NCI-H2196 treated with DMSO at 0.1 percent for 48 hours (cell line): ENCODE results near the gene SP1.
A peak's percentile ranks its signal among the peaks of the same experiment; 100 is the strongest.
"Not testable (repeated sequence)": the region's sequence is repeated elsewhere in the genome, so short reads cannot be mapped to it uniquely, and the experiment has no call there.

Experiments
- DNase-seq: peaks from one replicate; lab custom pipeline; 2025; ENCODE audit not compliant: unreplicated experiment; lab: John Stamatoyannopoulos, UW

The SP1 gene

GRCh38 chr12:53358836-53359419 is 21.0 kb upstream of the SP1 start:
- no peak for DNase-seq

GRCh38 chr12:53361638-53362037 is 18.3 kb upstream of the SP1 start:
- DNase-seq = not testable (repeated sequence)

GRCh38 chr12:53365245-53365904 is 14.6 kb upstream of the SP1 start:
- DNase-seq = no peak

- not testable (repeated sequence) for DNase-seq
Observed at GRCh38 chr12:53373554-53374133, 6.3 kb upstream of the SP1 start.

- not testable (repeated sequence) for DNase-seq
Observed at GRCh38 chr12:53374277-53374676, 5.7 kb upstream of the SP1 start.

GRCh38 chr12:53376747-53377146 is 3.2 kb upstream of the SP1 start:
- DNase-seq = no peak

GRCh38 chr12:53378222-53378621 is 1.8 kb upstream of the SP1 start:
- no peak for DNase-seq

GRCh38 chr12:53378724-53379388 is 1.1 kb upstream of the SP1 start:
- DNase-seq = no peak

- DNase-seq = peak; percentile 100
Observed at GRCh38 chr12:53379389-53380103, 430 bp upstream of the SP1 start.

GRCh38 chr12:53380794-53381730 is 1.1 kb downstream of the SP1 start:
- no peak for DNase-seq

GRCh38 chr12:53381731-53382630 is 2.0 kb downstream of the SP1 start:
- DNase-seq = no peak

GRCh38 chr12:53383258-53383657 is 3.3 kb downstream of the SP1 start:
- DNase-seq = no peak

GRCh38 chr12:53386381-53386780 is 6.4 kb downstream of the SP1 start:
- not testable (repeated sequence) for DNase-seq

- DNase-seq = no peak
Observed at GRCh38 chr12:53388932-53389331, 9.0 kb downstream of the SP1 start.

GRCh38 chr12:53389702-53390101 is 9.7 kb downstream of the SP1 start:
- DNase-seq = no peak

- no peak for DNase-seq
Observed at GRCh38 chr12:53391724-53392123, 11.7 kb downstream of the SP1 start.

GRCh38 chr12:53399896-53400295 is 19.9 kb downstream of the SP1 start:
- no peak for DNase-seq

GRCh38 chr12:53402351-53402750 is 22.4 kb downstream of the SP1 start:
- not testable (repeated sequence) for DNase-seq

- DNase-seq = no peak
Observed at GRCh38 chr12:53402871-53403270, 22.9 kb downstream of the SP1 start.
